Esophagus muscularis mucosa (tissue), 4 donors: Measurements from ENCODE around the gene CAGE1. TPM values are rescaled to one million over a fixed set of nuclear protein-coding genes. Genes with fewer than 3 reads are reported as not detected.
"Not testable (repeated sequence)": the region's sequence is repeated elsewhere in the genome, so short reads cannot be mapped to it uniquely, and the experiment has no call there.

Experiments
- DNase-seq: peaks from one replicate; pipeline ENCODE4 v3.0.0-alpha.2; 2017; ENCODE audit errors: extremely low spot score
- H3K27ac ChIP-seq, 4 donors: fragments of 200-600 bp; sonication (generic); replicated peaks in 1 of 4; 1 replicate in 3 of 4; 2 replicates in 1 of 4; pipeline ENCODE4 v1.5.1; 2016 to 2019; ENCODE audit warnings: mild to moderate bottlenecking in 1 of 4
- H3K27me3 ChIP-seq, 4 donors: fragments of 200-600 bp; sonication (generic); one replicate each; pipeline versions ENCODE4 v1.5.1 to v1.6.0; 2016 to 2019
- H3K36me3 ChIP-seq, 4 donors: fragments of 200-600 bp; sonication (generic); one replicate each; pipeline ENCODE4 v1.5.1; 2016 to 2019
- H3K4me1 ChIP-seq, 4 donors: fragments of 200-600 bp; sonication (generic); one replicate each; pipeline ENCODE4 v1.5.1; 2016 to 2019
- H3K4me3 ChIP-seq, 4 donors: fragments of 200-600 bp; sonication (generic); 1 replicate in 2 of 4; 2 replicates in 2 of 4; pipeline ENCODE4 v1.5.1; 2016 to 2019; ENCODE audit warnings: mild to moderate bottlenecking in 4 of 4, moderate library complexity in 1 of 4
- H3K9me3 ChIP-seq, 4 donors: fragments of 200-600 bp; sonication (generic); 1 replicate in 3 of 4; 2 replicates in 1 of 4; pipeline ENCODE4 v1.5.1; 2016 to 2019
- EP300 ChIP-seq: sonication (generic); formaldehyde crosslinking; IDR thresholded peaks from one replicate; pipeline ENCODE4 v1.6.1; 2017; ENCODE audit warnings: antibody characterized with exemption
- POLR2A ChIP-seq: fragments of 450-650 bp; IDR thresholded peaks from one replicate; pipeline ENCODE4 v1.6.1; 2017; ENCODE audit warnings: antibody characterized with exemption, moderate library complexity, mild to moderate bottlenecking, low read depth
- POLR2AphosphoS5 ChIP-seq, 2 donors: sonication (generic); formaldehyde crosslinking; IDR thresholded peaks; one replicate each; pipeline ENCODE4 v1.6.1; 2017; ENCODE audit warnings: antibody characterized with exemption in 2 of 2
- WGBS: methylation state at CpG from one replicate; pipeline ENCODE4 v1.1.5; 2018; 5-methylcytosine and 5-hydroxymethylcytosine counted together
- intact Hi-C: fragments of 100-400 bp; cut with DNase I; formaldehyde crosslinking; loops from one replicate; pipeline ENCODE4 v1.15.1; 2023
- total RNA-seq, 4 donors: library from RNA; depleted of rRNA; stranded (reverse); fragments of >200 nt; gene quantifications; one replicate each; pipeline versions ENCODE4 v1.1.0 to v1.2.1, GENCODE V29; 2016
- TF ChIP-seq, protein P1 (sequence below), 3 experiments: fragments of 200-600 bp in 2 of 3; fragments of 450-650 bp in 1 of 3; sonication (generic) in 2 of 3; IDR thresholded peaks; one replicate each; pipeline ENCODE4 v1.5.1; 2017 to 2019; ENCODE audit warnings: antibody characterized with exemption in 3 of 3, mild to moderate bottlenecking in 2 of 3, moderate library complexity in 1 of 3

Gene CAGE1
- total RNA-seq, 4 donors from 2014 or later = not detected

GRCh38 chr6:7343546-7344475 lies 45.7 kb downstream of the CAGE1 start:
- peaks cover 0 to 4% (median 0%) of the 10 kb centered on the region in 4 donors for H3K4me1 ChIP-seq
- H3K36me3 ChIP-seq = no peaks in the 10 kb centered on the region
- H3K9me3 ChIP-seq = no peaks in the 10 kb centered on the region
- intact Hi-C loops = no loop called here
- 82% methylated on average over 12 of the region's 29 CpGs for WGBS
- TF ChIP-seq EP300 (no peak), POLR2AphosphoS5 (IDR thresholded peaks at IDR 0.05) (no peak), POLR2A (no peak)
- TF ChIP-seq, protein P1, sequence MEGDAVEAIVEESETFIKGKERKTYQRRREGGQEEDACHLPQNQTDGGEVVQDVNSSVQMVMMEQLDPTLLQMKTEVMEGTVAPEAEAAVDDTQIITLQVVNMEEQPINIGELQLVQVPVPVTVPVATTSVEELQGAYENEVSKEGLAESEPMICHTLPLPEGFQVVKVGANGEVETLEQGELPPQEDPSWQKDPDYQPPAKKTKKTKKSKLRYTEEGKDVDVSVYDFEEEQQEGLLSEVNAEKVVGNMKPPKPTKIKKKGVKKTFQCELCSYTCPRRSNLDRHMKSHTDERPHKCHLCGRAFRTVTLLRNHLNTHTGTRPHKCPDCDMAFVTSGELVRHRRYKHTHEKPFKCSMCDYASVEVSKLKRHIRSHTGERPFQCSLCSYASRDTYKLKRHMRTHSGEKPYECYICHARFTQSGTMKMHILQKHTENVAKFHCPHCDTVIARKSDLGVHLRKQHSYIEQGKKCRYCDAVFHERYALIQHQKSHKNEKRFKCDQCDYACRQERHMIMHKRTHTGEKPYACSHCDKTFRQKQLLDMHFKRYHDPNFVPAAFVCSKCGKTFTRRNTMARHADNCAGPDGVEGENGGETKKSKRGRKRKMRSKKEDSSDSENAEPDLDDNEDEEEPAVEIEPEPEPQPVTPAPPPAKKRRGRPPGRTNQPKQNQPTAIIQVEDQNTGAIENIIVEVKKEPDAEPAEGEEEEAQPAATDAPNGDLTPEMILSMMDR (IDR thresholded peaks at IDR 0.05) = no peak
- peaks cover 0 to 30% (median 0%) of the 10 kb centered on the region in 4 donors for H3K27me3 ChIP-seq
- no peak overlapping the region for H3K27ac ChIP-seq
- no peak for DNase-seq
- peak overlapping the region in 1 of 4 donors; percentile 14 for H3K4me3 ChIP-seq

DNA sequence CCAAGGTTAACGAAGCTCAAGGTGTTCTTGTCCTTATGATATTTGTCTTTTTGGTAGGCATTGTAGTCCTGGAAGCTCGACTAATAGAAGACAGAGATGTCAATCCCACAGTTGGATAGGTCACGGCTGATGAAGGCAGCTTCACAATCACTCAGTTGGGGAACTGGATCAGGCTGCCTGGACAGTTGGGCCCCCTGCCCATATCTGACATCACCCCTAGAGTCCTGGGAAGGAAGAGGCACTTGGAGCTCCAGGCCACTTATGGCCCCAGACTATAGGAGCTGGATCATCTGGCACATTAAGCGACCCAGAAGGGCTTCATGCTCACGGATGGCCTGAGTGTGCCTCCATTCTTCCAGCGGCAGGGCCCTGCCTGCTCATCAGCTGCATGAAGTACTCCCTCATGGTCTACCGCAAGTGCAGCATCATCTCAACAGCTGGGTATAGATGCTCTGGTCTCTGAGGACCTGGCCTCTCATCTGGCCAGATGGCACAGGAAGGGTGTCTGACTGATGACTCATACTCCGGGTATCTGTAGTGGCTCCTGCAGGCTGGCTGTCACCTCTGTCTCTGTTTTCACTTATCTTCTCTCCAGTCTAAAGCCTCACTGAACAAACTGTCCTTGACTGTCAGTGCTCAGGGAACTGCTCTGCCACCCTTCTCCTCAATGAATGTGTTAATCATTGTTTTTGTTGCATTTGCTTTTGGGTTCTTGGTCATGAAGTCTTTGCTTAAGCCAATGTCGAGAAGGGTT lies 47.4 kb downstream of the CAGE1 start:
- Histone ChIP-seq H3K4me3 (no peak overlapping the region), H3K27me3 (peaks cover 0 to 30% (median 0%) of the 10 kb centered on the region in 4 donors), H3K4me1 (peaks cover 0 to 4% (median 0%) of the 10 kb centered on the region in 4 donors), H3K36me3 (no peaks in the 10 kb centered on the region), H3K9me3 (no peaks in the 10 kb centered on the region), H3K27ac (no peak overlapping the region)
- no peak for DNase-seq
- TF ChIP-seq POLR2AphosphoS5 (IDR thresholded peaks at IDR 0.05) = no peak
- WGBS = 78% methylated on average over 7 of the region's 9 CpGs
- intact Hi-C loops = no loop called here

GRCh38 chr6:7341271-7341670 lies 48.3 kb downstream of the CAGE1 start:
- H3K4me3 ChIP-seq = no peak overlapping the region
- TF ChIP-seq POLR2AphosphoS5 (IDR thresholded peaks at IDR 0.05) (no peak), EP300 (no peak), POLR2A (no peak)
- TF ChIP-seq, protein P1 (IDR thresholded peaks at IDR 0.05) = no peak
- no peaks in the 10 kb centered on the region for H3K9me3 ChIP-seq
- intact Hi-C loops = no loop called here
- no peak overlapping the region for H3K27ac ChIP-seq
- H3K4me1 ChIP-seq = peaks cover 0 to 4% (median 0%) of the 10 kb centered on the region in 4 donors
- H3K27me3 ChIP-seq = peaks cover 0 to 30% (median 0%) of the 10 kb centered on the region in 4 donors
- no peaks in the 10 kb centered on the region for H3K36me3 ChIP-seq
- no peak for DNase-seq
- no CpG with 5 or more reads among the region's 3 CpGs for WGBS

DNA sequence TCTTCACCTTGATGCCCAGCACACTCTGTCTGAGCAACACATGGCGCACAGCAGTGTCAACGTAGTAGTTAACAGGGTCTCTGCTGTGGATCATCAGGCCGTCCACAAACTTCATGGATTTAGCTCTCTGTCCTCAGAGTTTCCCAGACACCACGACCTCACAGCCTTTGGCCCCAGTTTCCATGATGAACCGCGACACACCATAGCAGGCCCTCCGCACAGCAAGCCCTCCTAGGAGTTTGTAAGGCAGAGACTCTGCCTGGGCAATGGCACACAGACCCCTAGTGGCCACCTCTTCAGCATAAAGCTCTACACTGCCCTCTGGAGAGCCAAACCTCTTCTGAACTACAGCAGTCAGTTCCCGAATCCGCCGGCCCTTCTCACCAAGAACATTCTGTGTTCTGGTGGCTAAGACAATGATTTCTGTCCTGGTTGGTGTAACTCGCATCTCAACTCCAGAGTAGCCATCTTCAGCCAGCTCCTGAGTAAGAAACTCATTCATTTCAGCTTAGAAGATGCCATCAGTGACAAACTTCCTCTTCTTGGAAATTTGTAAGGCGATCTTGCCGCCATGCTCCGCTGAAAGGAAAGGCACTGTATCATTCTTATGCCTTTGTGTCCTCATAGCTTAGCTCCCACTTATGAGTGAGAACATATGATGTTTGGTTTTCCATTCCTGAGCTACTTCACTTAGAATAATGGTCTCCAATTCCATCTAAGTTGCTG lies 50.4 kb downstream of the CAGE1 start:
- TF ChIP-seq, protein P1 (IDR thresholded peaks at IDR 0.05) = peak in 1 of 3 experiments; percentile 16
- peaks cover 0 to 26% (median 0%) of the 10 kb centered on the region in 4 donors for H3K27me3 ChIP-seq
- H3K9me3 ChIP-seq, DNase-seq, H3K4me1 ChIP-seq, H3K36me3 ChIP-seq, H3K27ac ChIP-seq, H3K4me3 ChIP-seq, intact Hi-C loops: not testable (repeated sequence)
- WGBS = 80% methylated on average over 14 of the region's 14 CpGs
